GM23338 (cell line): ENCODE data around the gene JAKMIP1. TPM values are rescaled to one million over a fixed set of nuclear protein-coding genes. Genes with fewer than 3 reads are reported as not detected.

Experiments used
- ATAC-seq: fragments of 200-7000 bp; cut with Tn5 transposase; 3 replicates; pipeline ENCODE4 v1.9.1; 2020
- DNase-seq: peaks from one replicate; pipeline ENCODE4 v3.0.0-alpha.2; 2015; ENCODE audit warnings: low spot score
- H2AFZ ChIP-seq: fragments of 200-600 bp; sonication (generic); 2 replicates; pipeline ENCODE4 v1.8.0; 2016; ENCODE audit warnings: antibody characterized with exemption, mild to moderate bottlenecking, moderate library complexity
- H3F3A ChIP-seq: fragments of 200-600 bp; sonication (generic); replicated peaks from 2 replicates; pipeline ENCODE4 v1.8.0; 2017; ENCODE audit warnings: antibody characterized with exemption, mixed run types, low read depth
- H3K27ac ChIP-seq: fragments of 200-600 bp; sonication (generic); 2 replicates; pipeline ENCODE4 v1.6.1; 2016; ENCODE audit warnings: low read depth
- H3K27me3 ChIP-seq: fragments of 200-600 bp; sonication (generic); 2 replicates; pipeline ENCODE4 v1.8.0; 2016; ENCODE audit warnings: mild to moderate bottlenecking, mixed run types, moderate library complexity; ENCODE audit not compliant: insufficient read depth
- H3K36me3 ChIP-seq: fragments of 200-600 bp; sonication (generic); 2 replicates; pipeline ENCODE4 v1.8.0; 2016; ENCODE audit warnings: mild to moderate bottlenecking; ENCODE audit not compliant: insufficient read depth
- H3K4me1 ChIP-seq: fragments of 200-600 bp; sonication (generic); 2 replicates; pipeline ENCODE4 v1.8.0; 2016; ENCODE audit warnings: mild to moderate bottlenecking, moderate library complexity; ENCODE audit not compliant: insufficient read depth
- H3K4me2 ChIP-seq: fragments of 200-600 bp; sonication (generic); 2 replicates; pipeline ENCODE4 v1.7.1; 2017; ENCODE audit warnings: mixed run types
- H3K4me3 ChIP-seq: fragments of 200-600 bp; sonication (generic); 2 replicates; pipeline ENCODE4 v1.6.1; 2016; ENCODE audit warnings: mixed run types
- H3K79me2 ChIP-seq: fragments of 200-600 bp; sonication (generic); replicated peaks from 2 replicates; pipeline ENCODE4 v1.8.0; 2017; ENCODE audit warnings: mild to moderate bottlenecking; ENCODE audit not compliant: insufficient read depth
- H3K9me2 ChIP-seq: fragments of 200-600 bp; sonication (generic); 2 replicates; pipeline ENCODE4 v1.8.0; 2017; ENCODE audit not compliant: insufficient read depth
- H4K20me1 ChIP-seq: fragments of 200-600 bp; sonication (generic); replicated peaks from 2 replicates; pipeline ENCODE4 v1.8.0; 2017; ENCODE audit warnings: mild to moderate bottlenecking; ENCODE audit not compliant: insufficient read depth
- H3K27ac Mint-ChIP-seq: 2 replicates; pipeline ENCODE4 v1.8.0; 2020; ENCODE audit warnings: inconsistent platforms, mild to moderate bottlenecking, moderate library complexity, mixed read lengths
- H3K27me3 Mint-ChIP-seq: 3 replicates; pipeline ENCODE4 v1.8.0; 2022; ENCODE audit warnings: low read depth, mild to moderate bottlenecking, moderate library complexity, mixed read lengths, inconsistent platforms; ENCODE audit not compliant: insufficient read depth, poor library complexity
- H3K36me3 Mint-ChIP-seq: 3 replicates; pipeline ENCODE4 v1.8.0; 2021; ENCODE audit warnings: low read depth, mild to moderate bottlenecking, inconsistent platforms, moderate library complexity, mixed read lengths
- H3K4me1 Mint-ChIP-seq: 3 replicates; pipeline ENCODE4 v1.8.0; 2020; ENCODE audit warnings: mild to moderate bottlenecking, inconsistent platforms, mixed read lengths
- H3K4me3 Mint-ChIP-seq: 3 replicates; pipeline ENCODE4 v1.8.0; 2021; ENCODE audit warnings: moderate library complexity, mild to moderate bottlenecking, inconsistent platforms, mixed read lengths
- H3K9me3 Mint-ChIP-seq: 3 replicates; pipeline ENCODE4 v1.8.0; 2020; ENCODE audit warnings: moderate library complexity, mild to moderate bottlenecking, inconsistent platforms, mixed read lengths
- CREB1 ChIP-seq: fragments of 250-450 bp; sonication (Bioruptor Pico); IDR thresholded peaks from 2 replicates; pipeline ENCODE4 v1.5.0; 2020; ENCODE audit warnings: low read depth, mild to moderate bottlenecking, moderate library complexity
- ETS1 ChIP-seq: IDR thresholded peaks from 2 replicates; pipeline ENCODE4 v1.6.1; 2016; ENCODE audit warnings: antibody characterized with exemption
- EZH2 ChIP-seq: fragments of 200-600 bp; sonication (generic); IDR thresholded peaks from one replicate; pipeline ENCODE4 v1.8.0; 2017; ENCODE audit warnings: antibody characterized with exemption, mild to moderate bottlenecking, low read depth; ENCODE audit not compliant: unreplicated experiment
- EZH2phosphoT487 ChIP-seq: fragments of 200-600 bp; sonication (generic); IDR thresholded peaks from one replicate; pipeline ENCODE4 v1.8.1; 2018; ENCODE audit warnings: antibody characterized with exemption; ENCODE audit not compliant: unreplicated experiment
- JUNB ChIP-seq: IDR thresholded peaks from one replicate; pipeline ENCODE4 v1.6.1; 2016; ENCODE audit warnings: antibody characterized with exemption; ENCODE audit not compliant: unreplicated experiment
- NANOG ChIP-seq: IDR thresholded peaks from 2 replicates; pipeline ENCODE4 v1.6.1; 2016; ENCODE audit warnings: antibody characterized with exemption, borderline replicate concordance
- POLR2AphosphoS5 ChIP-seq: IDR thresholded peaks from 2 replicates; pipeline ENCODE4 v1.6.1; 2016; ENCODE audit warnings: antibody characterized with exemption, low read depth
- STAT1 ChIP-seq: IDR thresholded peaks from one replicate; pipeline ENCODE4 v1.6.1; 2016; ENCODE audit warnings: antibody characterized with exemption; ENCODE audit not compliant: unreplicated experiment
- ZNF114 ChIP-seq: fragments of 250-450 bp; sonication (Bioruptor Pico); IDR thresholded peaks from 2 replicates; pipeline ENCODE4 v1.5.0; 2020; ENCODE audit warnings: mild to moderate bottlenecking, moderate library complexity
- ZNF331 ChIP-seq: fragments of 250-450 bp; sonication (Bioruptor Pico); IDR thresholded peaks from 2 replicates; pipeline ENCODE4 v1.5.0; 2020; ENCODE audit warnings: low read depth, mild to moderate bottlenecking, moderate library complexity
- polyA plus RNA-seq: library from polyadenylated mRNA; unstranded; fragments of >200 nt; fragmentation: Nextera tagmentation; extraction: Ambion mirVana; gene quantifications from 2 replicates; pipeline ENCODE4 v1.2.1, GENCODE V29; 2016
- total RNA-seq: library from RNA; depleted of rRNA; stranded (reverse); fragments of >200 nt; shearing (Covaris generic); gene quantifications from 2 replicates; pipeline ENCODE4 v1.2.3, GENCODE V29; 2014
- TF ChIP-seq, protein P1 (sequence below), 2 experiments: fragments of 200-600 bp in 1 of 2; sonication (generic) in 1 of 2; conservative IDR thresholded peaks; 2 replicates each; pipeline versions ENCODE4 v1.5.1 to v1.6.1; 2016 to 2017; ENCODE audit warnings: antibody characterized with exemption in 2 of 2, low read depth in 2 of 2, mild to moderate bottlenecking in 2 of 2, moderate library complexity in 1 of 2
- TF ChIP-seq, protein P2 (sequence below): IDR thresholded peaks from one replicate; pipeline ENCODE4 v1.6.1; 2018; ENCODE audit warnings: antibody characterized with exemption; ENCODE audit not compliant: unreplicated experiment
- TF ChIP-seq, protein P3 (sequence below): fragments of 250-450 bp; sonication (Bioruptor Pico); IDR thresholded peaks from 2 replicates; pipeline ENCODE4 v1.5.0; 2020; ENCODE audit warnings: mild to moderate bottlenecking, moderate library complexity

Gene JAKMIP1
- total and polyA plus RNA-seq, 2 experiments from 2014 or later = 4.6 to 5.1 TPM

- H3K4me3 Mint-ChIP-seq = no peak overlapping the region
- H3K9me3 Mint-ChIP-seq = peaks cover 6% of the 10 kb centered on the region; the same call in 2 of the 3 replicates
- H3K36me3 Mint-ChIP-seq = peaks cover 16% of the 10 kb centered on the region
- no peaks in the 10 kb centered on the region for H3K36me3 ChIP-seq
- TF ChIP-seq ETS1 = no peak
- TF ChIP-seq EZH2 = no peak
- no peak for TF ChIP-seq NANOG
- no peak for TF ChIP-seq POLR2AphosphoS5
- TF ChIP-seq ZNF114 (CRISPR knock-in tag) = no peak
- TF ChIP-seq ZNF331 (CRISPR knock-in tag) = no peak
- no peak for TF ChIP-seq STAT1
- TF ChIP-seq, protein P1, sequence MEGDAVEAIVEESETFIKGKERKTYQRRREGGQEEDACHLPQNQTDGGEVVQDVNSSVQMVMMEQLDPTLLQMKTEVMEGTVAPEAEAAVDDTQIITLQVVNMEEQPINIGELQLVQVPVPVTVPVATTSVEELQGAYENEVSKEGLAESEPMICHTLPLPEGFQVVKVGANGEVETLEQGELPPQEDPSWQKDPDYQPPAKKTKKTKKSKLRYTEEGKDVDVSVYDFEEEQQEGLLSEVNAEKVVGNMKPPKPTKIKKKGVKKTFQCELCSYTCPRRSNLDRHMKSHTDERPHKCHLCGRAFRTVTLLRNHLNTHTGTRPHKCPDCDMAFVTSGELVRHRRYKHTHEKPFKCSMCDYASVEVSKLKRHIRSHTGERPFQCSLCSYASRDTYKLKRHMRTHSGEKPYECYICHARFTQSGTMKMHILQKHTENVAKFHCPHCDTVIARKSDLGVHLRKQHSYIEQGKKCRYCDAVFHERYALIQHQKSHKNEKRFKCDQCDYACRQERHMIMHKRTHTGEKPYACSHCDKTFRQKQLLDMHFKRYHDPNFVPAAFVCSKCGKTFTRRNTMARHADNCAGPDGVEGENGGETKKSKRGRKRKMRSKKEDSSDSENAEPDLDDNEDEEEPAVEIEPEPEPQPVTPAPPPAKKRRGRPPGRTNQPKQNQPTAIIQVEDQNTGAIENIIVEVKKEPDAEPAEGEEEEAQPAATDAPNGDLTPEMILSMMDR (conservative IDR thresholded peaks at IDR 0.05; ENCODE audit: low read depth in 2 of 2) = no peak
- no peak for TF ChIP-seq JUNB
- no peak for TF ChIP-seq EZH2phosphoT487
- TF ChIP-seq, protein P2, sequence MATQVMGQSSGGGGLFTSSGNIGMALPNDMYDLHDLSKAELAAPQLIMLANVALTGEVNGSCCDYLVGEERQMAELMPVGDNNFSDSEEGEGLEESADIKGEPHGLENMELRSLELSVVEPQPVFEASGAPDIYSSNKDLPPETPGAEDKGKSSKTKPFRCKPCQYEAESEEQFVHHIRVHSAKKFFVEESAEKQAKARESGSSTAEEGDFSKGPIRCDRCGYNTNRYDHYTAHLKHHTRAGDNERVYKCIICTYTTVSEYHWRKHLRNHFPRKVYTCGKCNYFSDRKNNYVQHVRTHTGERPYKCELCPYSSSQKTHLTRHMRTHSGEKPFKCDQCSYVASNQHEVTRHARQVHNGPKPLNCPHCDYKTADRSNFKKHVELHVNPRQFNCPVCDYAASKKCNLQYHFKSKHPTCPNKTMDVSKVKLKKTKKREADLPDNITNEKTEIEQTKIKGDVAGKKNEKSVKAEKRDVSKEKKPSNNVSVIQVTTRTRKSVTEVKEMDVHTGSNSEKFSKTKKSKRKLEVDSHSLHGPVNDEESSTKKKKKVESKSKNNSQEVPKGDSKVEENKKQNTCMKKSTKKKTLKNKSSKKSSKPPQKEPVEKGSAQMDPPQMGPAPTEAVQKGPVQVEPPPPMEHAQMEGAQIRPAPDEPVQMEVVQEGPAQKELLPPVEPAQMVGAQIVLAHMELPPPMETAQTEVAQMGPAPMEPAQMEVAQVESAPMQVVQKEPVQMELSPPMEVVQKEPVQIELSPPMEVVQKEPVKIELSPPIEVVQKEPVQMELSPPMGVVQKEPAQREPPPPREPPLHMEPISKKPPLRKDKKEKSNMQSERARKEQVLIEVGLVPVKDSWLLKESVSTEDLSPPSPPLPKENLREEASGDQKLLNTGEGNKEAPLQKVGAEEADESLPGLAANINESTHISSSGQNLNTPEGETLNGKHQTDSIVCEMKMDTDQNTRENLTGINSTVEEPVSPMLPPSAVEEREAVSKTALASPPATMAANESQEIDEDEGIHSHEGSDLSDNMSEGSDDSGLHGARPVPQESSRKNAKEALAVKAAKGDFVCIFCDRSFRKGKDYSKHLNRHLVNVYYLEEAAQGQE = no peak
- TF ChIP-seq, protein P3, sequence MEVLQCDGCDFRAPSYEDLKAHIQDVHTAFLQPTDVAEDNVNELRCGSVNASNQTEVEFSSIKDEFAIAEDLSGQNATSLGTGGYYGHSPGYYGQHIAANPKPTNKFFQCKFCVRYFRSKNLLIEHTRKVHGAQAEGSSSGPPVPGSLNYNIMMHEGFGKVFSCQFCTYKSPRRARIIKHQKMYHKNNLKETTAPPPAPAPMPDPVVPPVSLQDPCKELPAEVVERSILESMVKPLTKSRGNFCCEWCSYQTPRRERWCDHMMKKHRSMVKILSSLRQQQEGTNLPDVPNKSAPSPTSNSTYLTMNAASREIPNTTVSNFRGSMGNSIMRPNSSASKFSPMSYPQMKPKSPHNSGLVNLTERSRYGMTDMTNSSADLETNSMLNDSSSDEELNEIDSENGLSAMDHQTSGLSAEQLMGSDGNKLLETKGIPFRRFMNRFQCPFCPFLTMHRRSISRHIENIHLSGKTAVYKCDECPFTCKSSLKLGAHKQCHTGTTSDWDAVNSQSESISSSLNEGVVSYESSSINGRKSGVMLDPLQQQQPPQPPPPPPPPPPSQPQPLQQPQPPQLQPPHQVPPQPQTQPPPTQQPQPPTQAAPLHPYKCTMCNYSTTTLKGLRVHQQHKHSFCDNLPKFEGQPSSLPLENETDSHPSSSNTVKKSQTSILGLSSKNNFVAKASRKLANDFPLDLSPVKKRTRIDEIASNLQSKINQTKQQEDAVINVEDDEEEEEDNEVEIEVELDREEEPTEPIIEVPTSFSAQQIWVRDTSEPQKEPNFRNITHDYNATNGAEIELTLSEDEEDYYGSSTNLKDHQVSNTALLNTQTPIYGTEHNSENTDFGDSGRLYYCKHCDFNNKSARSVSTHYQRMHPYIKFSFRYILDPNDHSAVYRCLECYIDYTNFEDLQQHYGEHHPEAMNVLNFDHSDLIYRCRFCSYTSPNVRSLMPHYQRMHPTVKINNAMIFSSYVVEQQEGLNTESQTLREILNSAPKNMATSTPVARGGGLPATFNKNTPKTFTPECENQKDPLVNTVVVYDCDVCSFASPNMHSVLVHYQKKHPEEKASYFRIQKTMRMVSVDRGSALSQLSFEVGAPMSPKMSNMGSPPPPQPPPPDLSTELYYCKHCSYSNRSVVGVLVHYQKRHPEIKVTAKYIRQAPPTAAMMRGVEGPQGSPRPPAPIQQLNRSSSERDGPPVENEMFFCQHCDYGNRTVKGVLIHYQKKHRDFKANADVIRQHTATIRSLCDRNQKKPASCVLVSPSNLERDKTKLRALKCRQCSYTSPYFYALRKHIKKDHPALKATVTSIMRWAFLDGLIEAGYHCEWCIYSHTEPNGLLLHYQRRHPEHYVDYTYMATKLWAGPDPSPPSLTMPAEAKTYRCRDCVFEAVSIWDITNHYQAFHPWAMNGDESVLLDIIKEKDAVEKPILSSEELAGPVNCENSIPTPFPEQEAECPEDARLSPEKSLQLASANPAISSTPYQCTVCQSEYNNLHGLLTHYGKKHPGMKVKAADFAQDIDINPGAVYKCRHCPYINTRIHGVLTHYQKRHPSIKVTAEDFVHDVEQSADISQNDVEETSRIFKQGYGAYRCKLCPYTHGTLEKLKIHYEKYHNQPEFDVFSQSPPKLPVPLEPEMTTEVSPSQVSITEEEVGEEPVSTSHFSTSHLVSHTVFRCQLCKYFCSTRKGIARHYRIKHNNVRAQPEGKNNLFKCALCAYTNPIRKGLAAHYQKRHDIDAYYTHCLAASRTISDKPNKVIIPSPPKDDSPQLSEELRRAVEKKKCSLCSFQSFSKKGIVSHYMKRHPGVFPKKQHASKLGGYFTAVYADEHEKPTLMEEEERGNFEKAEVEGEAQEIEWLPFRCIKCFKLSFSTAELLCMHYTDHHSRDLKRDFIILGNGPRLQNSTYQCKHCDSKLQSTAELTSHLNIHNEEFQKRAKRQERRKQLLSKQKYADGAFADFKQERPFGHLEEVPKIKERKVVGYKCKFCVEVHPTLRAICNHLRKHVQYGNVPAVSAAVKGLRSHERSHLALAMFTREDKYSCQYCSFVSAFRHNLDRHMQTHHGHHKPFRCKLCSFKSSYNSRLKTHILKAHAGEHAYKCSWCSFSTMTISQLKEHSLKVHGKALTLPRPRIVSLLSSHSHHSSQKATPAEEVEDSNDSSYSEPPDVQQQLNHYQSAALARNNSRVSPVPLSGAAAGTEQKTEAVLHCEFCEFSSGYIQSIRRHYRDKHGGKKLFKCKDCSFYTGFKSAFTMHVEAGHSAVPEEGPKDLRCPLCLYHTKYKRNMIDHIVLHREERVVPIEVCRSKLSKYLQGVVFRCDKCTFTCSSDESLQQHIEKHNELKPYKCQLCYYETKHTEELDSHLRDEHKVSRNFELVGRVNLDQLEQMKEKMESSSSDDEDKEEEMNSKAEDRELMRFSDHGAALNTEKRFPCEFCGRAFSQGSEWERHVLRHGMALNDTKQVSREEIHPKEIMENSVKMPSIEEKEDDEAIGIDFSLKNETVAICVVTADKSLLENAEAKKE = no peak
- no peak for TF ChIP-seq CREB1
- no peak overlapping the region for H3K27ac Mint-ChIP-seq
- ATAC-seq (no peak), DNase-seq (no peak)
- H3K27ac ChIP-seq = no peak overlapping the region
- no peaks in the 10 kb centered on the region for H3F3A ChIP-seq
- H3K79me2 ChIP-seq = no peaks in the 10 kb centered on the region
- H3K27me3 ChIP-seq = no peaks in the 10 kb centered on the region
- no peaks in the 10 kb centered on the region; the same call in 1 of the 2 replicates for H3K9me2 ChIP-seq
- H3K27me3 Mint-ChIP-seq = peaks cover 6% of the 10 kb centered on the region
- no peak overlapping the region for H3K4me2 ChIP-seq
- peaks cover 5% of the 10 kb centered on the region; the same call in 1 of the 3 replicates for H3K4me1 Mint-ChIP-seq
- no peaks in the 10 kb centered on the region for H4K20me1 ChIP-seq
- no peak overlapping the region for H3K4me3 ChIP-seq
- H3K4me1 ChIP-seq = no peaks in the 10 kb centered on the region
- no peak overlapping the region for H2AFZ ChIP-seq
These were observed 21.0 kb downstream of the JAKMIP1 start for GRCh38 chr4:6179362-6179761.
